GM18907 (cell line): ENCODE measurements around the gene EXOC2.
"Not testable (repeated sequence)": the region's sequence is repeated elsewhere in the genome, so short reads cannot be mapped to it uniquely, and the experiment has no call there.

Source experiments
- ATAC-seq: cut with Tn5 transposase; IDR thresholded peaks from one replicate; pipeline ENCODE4 v1.9.1; 2021; ENCODE audit warnings: mild to moderate bottlenecking, moderate library complexity; ENCODE audit not compliant: unreplicated experiment

Gene EXOC2

GRCh38 chr6:641225-641985 is 51.5 kb downstream of the EXOC2 start:
- no peak for ATAC-seq

- peak; percentile 62 for ATAC-seq
Measured at GRCh38 chr6:636488-636887, 56.5 kb downstream of the EXOC2 start.

- no peak for ATAC-seq
Measured at GRCh38 chr6:635233-635632, 57.7 kb downstream of the EXOC2 start.

- no peak for ATAC-seq
Measured at GRCh38 chr6:633611-634010, 59.3 kb downstream of the EXOC2 start.

GRCh38 chr6:628766-629165 is 64.2 kb downstream of the EXOC2 start:
- no peak for ATAC-seq

- ATAC-seq: no peak
Measured at GRCh38 chr6:626236-626635, 66.7 kb downstream of the EXOC2 start.

- no peak for ATAC-seq
Measured at GRCh38 chr6:624979-625378, 68.0 kb downstream of the EXOC2 start.

- ATAC-seq: no peak
Measured at GRCh38 chr6:622462-622861, 70.5 kb downstream of the EXOC2 start.

GRCh38 chr6:621931-622330 is 71.0 kb downstream of the EXOC2 start:
- ATAC-seq: no peak

GRCh38 chr6:620950-621349 is 72.0 kb downstream of the EXOC2 start:
- no peak for ATAC-seq

- no peak for ATAC-seq
Measured at GRCh38 chr6:620166-620565, 72.8 kb downstream of the EXOC2 start.

- no peak for ATAC-seq
Measured at GRCh38 chr6:617456-618100, 75.4 kb downstream of the EXOC2 start.

GRCh38 chr6:613981-614380 is 79.0 kb downstream of the EXOC2 start:
- ATAC-seq: no peak

GRCh38 chr6:611928-612327 is 81.0 kb downstream of the EXOC2 start:
- no peak for ATAC-seq

GRCh38 chr6:610882-611281 is 82.1 kb downstream of the EXOC2 start:
- no peak for ATAC-seq

- ATAC-seq: no peak
Measured at GRCh38 chr6:609905-610304, 83.0 kb downstream of the EXOC2 start.

GRCh38 chr6:606829-607379 is 86.0 kb downstream of the EXOC2 start:
- ATAC-seq: no peak

GRCh38 chr6:605895-606294 is 87.0 kb downstream of the EXOC2 start:
- not testable (repeated sequence) for ATAC-seq

GRCh38 chr6:604579-604978 is 88.4 kb downstream of the EXOC2 start:
- ATAC-seq: no peak

GRCh38 chr6:603265-603664 is 89.7 kb downstream of the EXOC2 start:
- ATAC-seq: no peak

- no peak for ATAC-seq
Measured at GRCh38 chr6:599576-600448, 93.1 kb downstream of the EXOC2 start.

- ATAC-seq: no peak
Measured at GRCh38 chr6:593907-594212, 99.1 kb downstream of the EXOC2 start.
